ENCODE results near the gene SMIM30. TPM values are rescaled to one million over a fixed set of nuclear protein-coding genes. Genes with fewer than 3 reads are reported as not detected.
"Not testable (repeated sequence)": the region's sequence is repeated elsewhere in the genome, so short reads cannot be mapped to it uniquely, and the experiment has no call there.

SMIM30 gene, protein sequence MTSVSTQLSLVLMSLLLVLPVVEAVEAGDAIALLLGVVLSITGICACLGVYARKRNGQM
- total RNA-seq (2014; rRNA removed; shearing (Covaris generic)) = 80.4 and 96.3 TPM in 2 replicates

DNA sequence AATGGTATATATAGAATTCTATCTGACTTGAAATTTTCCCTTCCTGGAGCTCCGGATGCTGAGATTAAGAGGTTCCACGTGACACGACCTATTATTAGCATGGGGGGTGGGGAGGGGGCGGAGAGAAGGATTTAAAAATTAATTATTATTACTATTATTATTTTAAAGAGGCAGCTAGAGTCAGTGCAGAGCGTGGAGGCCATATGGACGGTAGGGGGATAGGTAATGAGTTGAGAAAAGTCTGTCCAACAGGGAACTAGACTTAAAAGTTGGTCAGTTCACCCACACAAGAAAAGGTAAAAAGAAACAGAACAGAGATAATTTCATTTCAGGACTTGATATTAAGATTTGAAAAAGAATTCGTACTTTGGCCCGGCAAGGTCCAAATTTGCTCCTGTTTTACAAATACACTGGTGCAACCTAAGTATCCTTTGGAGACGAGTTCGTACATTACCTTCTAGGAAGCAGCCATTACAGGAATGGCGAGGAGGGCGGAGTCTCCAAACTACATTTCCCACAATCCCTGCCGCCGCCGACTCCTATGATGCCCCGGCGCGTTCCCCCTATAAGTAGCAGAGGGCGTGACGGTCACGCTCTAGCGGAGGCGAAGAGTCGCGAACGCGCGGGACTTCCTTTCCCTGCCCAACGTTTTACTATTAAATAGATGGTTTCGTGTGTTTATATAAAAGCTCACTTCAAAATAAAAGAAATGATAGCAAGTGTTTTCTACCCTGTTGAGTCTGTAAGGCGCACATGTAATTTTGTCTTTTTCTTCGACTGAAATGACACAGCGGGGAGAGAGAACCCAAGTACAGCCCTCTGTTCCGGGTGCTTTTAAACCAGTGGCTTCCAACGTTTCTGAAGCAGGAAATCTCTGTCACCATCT lies at the start of gene SMIM30:
Gene SMIM30, minus strand, starts transcription at position 481 of the 886 bp plus-strand sequence. CDS start 976 bp downstream, outside the sequence.
- peak; percentile 96 for DNase-seq (ENCODE audit: low read depth)

DNA sequence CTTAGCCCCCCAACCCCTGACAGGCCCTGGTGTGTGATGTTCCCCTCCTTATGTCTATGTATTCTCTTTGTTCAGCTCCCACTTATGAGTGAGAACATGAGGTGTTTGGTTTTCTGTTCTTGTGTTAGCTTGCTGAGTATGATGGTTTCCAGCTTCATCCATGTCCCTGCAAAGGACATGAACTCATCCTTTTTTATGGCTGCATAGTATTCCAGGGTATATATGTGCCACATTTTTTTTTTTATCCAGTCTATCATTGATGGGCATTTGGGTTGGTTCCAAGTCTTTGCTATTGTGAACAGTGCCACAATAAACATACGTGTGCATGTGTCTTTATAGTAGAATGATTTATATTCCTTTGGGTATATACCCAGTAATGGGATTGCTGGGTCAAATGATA lies 47.8 kb upstream of the SMIM30 start:
- not testable (repeated sequence) for DNase-seq (ENCODE audit: low read depth)

DNA sequence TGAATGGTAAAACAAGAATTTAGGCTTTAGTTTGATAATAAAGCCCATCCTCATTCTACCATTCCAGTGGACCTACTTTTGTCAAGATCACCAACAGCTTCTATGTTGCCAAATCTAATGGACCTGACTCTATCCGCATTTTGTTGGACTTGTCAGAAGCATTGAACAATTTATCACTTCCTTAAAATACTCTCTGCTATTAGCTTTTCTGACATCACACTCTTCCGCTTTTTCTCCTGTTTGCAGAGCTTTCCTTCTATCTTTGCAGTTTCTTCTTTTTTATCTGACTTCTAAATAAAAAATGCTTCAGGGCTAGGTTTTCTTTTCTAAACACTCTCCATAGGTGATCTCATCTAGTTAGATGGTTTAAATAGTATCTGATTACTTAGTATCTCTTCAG lies 42.7 kb upstream of the SMIM30 start:
- no peak for DNase-seq (ENCODE audit: low read depth)

DNA sequence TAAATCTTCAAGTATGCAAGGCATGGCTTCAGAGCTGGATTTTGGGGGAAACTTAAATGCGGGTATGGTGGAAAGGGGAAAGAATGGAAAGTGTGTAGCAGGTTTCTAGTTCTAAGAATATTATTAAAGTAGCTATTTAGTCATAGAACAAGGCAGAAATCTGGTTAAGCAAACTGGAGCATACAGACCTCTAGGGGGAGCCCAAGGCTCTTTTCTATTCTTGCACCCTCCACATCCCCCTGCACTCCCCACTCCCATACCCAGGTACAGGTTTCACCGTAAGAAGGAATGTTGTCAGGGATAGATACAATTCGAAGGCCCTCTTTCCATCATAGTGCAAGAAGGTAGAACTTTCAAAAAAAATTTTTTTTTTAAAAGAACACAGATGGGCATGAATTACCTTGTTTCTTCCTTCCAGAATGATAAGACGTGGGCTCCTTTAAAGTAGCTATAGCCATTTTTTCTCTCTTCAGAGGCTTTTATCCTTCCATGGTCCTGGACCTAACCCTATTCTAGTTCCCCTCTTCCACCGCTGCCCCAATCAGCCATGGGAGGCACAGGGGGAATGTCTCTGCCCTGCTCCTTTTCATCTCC lies 41.5 kb upstream of the SMIM30 start:
- DNase-seq (ENCODE audit: low read depth) = no peak

DNA sequence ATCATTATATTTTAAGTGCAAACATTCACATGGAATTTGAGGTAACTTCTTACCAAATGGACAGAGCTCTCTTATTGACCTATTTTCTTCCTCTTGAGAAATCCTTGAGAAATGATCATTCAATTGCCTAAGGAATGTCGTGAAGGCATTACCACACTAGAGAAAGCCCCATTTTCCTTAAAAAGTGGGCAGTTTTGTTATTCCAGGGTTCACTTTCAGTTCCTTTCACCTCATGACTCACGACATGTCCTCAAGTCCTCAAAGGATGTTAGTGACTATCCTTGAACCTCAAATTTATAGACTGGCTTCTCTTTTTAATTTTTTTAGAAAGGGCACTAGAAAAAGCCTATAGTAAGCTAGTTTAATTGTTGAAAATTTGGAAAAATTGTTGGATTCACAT lies 40.4 kb upstream of the SMIM30 start:
- DNase-seq (ENCODE audit: low read depth) = no peak

DNA sequence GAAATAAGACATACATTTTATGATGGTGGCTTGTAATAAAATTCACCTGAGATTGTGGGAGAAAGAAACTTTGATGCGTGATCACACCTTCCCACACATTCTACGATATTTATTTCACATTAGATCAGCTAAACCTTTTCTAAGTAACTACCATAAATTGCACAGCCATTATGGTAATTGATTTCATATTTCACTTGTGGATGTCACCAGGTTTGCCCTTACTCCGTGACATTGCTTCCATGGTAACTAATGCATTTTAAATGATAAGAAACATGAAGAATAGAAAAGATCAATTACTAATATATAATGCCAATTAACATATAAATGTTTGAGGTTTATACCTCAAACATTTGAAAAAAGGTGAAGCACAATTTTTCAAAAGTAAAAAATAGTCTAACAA lies 35.8 kb upstream of the SMIM30 start:
- no peak for DNase-seq (ENCODE audit: low read depth)

DNA sequence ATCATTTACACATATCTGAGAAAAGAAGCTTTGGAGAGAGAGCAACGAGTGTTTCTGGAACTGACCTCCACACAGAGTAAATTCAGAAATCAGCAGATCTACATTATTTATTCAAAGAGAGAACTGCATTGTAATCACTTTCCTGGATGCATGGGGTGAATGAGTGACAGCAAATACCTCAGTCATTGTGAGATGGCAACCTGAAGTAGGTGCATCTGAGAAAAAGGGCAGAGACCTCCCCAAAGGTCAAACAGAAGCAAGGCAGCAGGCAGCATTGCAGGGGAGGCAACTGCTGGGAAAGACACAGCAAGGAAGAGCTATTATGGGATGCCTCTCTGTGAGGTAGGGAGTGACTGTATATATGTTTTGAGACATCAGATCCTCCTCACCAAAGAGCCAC lies 26.5 kb upstream of the SMIM30 start:
- DNase-seq (ENCODE audit: low read depth) = no peak

DNA sequence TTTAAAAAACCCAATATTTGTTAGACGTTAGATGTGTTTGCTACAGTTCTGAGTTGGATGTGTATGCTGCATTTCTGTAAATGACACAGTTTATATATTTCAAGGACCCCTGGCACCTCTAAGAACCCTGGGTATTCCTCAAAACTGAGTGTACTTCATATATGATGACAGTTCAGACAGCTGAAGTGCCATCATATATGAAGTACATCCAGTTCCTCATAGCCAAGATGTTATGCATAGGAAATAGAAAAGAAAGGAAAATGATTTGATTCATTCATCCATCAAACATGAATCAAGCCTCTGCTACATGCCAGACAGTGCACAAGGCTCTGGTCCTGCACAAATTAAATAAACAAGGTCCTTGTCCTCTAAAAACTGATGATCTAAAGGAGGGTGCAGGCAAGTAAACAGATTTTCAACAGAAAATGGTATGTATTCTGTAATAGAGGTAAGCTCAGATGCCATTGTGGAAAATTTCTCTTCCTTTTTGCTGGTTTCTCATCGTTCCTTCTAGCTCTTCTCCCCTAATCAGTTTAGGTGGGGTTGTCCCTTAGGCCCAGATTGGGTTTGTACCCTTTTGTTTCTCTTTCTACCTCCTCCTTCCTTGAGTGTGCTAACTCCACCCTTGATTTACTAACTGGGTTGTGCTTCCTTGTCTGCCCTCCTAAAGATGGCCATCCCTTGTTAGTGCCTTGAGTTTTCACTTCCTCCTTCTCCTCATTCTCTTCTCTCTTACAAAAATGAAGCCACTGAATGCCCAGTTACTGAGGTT lies 25.3 kb upstream of the SMIM30 start:
- no peak for DNase-seq (ENCODE audit: low read depth)

DNA sequence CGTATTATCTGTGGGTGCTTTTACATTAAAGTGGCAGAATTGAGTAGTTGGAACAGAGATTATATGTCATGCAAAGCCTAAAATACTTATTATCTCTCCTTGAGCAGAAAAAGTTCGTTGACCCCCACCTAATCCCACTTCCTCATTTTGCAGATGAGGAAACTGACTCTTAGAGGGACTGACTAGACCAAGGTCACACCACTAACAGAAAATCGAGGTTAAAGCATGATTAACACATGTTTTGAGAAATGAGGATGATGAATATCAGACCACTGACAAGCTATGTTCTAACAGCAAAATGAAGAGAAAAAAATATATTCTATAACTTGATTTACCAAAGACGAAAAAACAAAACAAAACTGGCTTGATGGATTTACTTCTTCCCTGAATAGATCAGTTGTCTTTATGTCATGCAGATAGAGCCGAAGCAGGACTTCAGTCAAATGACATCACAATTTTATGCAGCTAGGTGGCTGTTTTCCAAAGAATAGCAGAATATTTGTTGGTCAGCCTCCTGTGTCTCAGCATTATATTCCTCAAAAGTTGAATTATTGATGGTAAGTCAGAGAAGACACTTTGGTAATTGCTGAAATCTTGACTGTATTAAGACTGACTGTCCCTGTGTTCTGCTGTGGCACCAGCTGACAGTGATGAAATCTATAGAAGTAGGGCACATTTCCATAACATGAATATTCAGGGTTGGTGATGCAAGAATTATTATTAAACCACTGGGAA lies 24.2 kb upstream of the SMIM30 start:
- DNase-seq (ENCODE audit: low read depth) = no peak

DNA sequence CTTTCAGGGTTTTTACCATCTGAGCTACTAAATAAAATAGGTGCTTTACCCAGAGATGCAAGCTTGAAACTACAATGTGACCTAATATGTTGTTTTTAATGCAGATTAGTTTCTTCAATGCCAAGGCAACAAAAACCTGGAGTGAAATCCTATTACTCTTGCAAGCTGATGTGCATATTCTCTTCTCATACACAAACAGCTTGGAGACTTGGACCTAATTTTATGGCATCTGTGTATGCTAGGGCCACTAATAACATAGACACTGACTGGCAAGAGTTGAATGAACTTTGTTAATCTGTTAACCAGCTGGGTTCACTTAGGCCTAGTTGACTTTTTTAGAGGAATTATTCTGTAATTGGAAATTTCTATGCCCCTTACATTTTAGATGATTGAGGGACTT lies 23.4 kb upstream of the SMIM30 start:
- no peak for DNase-seq (ENCODE audit: low read depth)

DNA sequence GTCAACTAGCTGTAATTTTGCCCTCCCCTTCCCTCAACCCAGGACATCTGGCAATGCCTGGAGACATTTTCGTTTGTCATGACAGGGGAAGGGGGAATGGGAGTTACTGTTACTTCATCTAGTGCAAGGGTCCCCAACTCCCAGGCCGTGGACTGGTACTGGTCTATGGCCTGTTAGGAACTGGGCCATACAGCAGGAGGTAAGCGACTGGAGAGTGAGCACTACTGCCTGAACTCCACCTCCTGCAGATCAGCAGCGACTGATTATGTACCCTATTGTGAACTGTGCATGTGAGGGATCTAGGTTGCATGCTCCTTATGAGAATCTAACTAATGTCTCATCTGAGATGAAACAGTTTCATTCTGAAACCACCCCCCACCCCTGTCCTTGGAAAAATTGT lies 22.6 kb upstream of the SMIM30 start:
- DNase-seq (ENCODE audit: low read depth) = no peak

DNA sequence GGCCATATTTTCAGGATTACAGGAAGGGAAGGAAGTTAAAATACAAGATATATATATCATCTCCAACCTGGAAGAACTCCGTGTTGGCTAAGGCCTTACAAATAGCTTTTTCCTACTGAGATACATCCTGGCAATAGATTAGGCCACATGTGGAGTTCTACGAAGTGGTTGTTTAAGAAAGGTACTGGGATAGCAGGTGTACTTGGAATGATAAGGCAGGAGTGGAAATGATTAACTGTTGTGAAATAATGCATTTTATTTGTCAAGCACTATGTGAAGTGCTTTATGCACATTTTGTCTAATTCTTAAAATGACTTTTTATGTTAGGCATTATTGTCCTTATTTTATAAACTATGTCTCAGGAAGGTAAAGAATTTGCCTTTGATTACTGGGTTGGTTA lies 18.9 kb upstream of the SMIM30 start:
- DNase-seq (ENCODE audit: low read depth) = no peak

DNA sequence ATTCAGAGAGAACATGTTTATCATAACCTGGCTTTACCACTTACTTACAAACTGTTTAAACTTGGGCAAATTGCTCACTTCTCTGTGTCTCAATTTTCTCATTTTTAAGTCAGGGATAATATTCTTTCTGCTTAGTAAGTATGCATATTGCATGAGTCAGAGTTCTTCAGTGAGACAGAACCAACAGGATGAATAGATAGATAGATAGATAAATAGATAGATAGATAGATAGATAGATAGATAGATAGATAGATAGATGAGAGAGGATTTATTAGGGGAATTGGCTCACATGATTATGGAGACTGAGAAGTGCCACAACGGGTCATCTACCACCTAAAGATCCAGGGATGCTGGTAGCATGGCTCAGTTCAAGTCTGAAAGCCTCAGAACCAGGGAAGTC lies 15.7 kb upstream of the SMIM30 start:
- DNase-seq (ENCODE audit: low read depth) = no peak

DNA sequence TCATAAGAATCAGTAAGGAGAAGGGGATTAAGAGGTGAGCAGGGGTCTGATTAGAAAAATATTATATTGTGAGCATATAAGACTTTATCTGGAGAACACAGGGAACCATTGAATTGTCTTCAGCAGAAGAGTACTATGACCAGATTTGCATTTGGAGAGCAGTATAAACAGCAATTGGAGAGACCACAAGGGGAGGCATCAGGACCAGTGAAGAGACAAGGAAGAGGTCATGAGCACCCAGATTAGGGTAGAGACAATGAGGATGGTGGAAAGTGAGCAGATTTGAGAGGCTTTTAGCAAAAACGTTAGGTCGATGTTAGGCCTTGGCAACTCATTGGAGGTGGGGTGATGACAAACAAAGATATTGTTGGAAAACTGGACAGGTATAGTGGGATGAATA lies 13.0 kb upstream of the SMIM30 start:
- no peak for DNase-seq (ENCODE audit: low read depth)

DNA sequence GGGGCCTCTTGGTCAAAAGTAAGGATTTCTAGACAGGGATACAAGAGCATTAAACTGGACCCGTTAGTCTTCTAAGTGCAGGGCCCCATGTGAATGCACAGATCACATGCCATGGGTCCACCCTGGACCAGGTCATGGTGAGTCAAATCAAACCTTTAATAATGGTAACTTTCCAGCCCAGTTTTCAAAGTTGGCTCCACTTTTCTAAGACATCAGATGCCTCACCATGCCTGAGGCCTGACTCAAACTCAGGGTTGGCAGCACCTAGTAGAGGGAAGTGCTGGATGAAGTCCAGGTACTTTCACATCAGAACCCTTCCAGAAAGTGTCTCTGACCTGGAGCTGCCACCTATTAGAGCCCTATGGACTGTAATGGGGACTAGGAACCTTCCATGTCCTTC lies 9.7 kb upstream of the SMIM30 start:
- no peak for DNase-seq (ENCODE audit: low read depth)

DNA sequence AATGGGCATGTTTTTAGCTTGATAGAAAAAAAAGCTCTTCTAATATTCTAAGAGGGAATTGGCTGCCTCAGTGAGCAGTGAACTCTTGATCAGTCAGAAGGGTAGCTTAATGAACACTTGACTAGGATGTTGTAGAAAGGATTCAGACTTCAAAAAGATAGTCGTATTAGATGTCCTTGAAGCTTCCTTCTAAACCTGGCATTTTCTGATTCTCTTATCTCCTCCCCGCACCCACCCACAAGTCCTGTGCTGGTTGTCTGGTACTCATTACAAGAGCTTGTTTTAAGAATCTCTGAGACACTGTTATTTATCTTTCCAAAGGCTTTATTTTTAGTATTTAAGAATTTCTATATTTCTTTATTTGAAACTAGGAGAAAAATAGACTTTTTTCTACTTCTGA lies 7.4 kb upstream of the SMIM30 start:
- no peak for DNase-seq (ENCODE audit: low read depth)

DNA sequence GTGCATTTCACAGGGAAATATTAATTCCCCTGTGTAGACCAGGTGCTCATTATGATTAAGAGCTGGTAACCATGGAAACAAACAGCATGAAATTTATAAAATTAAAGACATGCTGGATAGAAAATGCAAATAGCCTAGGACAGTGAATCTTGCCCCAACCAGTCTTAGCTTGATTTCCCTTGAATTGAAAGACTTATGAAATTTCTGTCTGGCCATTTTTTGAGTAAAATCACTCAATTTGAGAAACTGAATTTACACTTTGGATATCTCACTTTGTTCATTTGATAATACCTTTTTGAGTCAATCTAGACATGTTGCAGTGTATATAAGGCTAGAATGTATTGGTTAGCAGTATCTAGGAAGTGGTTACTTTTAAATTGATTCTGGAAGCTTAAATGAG lies 4.4 kb upstream of the SMIM30 start:
- DNase-seq (ENCODE audit: low read depth) = no peak

DNA sequence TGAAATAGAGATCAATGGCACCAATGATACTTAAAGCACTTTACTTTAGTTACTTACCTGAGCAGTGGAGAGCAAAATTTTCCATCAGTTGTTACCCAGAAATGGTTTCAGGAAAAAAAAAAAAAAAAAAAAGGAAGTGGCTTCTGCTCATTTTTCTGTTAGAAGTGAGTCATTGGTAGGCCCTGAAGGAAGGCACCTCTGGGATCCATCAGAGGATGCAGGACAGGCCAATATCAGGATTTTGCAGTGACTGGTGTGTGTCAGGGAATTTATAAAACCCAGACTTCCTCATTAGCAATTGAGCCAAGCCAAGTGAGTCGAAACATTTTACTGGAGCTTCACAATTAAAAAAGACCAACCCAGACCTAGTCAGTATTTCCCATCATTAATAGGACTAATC lies 2.3 kb upstream of the SMIM30 start:
- DNase-seq (ENCODE audit: low read depth) = no peak

DNA sequence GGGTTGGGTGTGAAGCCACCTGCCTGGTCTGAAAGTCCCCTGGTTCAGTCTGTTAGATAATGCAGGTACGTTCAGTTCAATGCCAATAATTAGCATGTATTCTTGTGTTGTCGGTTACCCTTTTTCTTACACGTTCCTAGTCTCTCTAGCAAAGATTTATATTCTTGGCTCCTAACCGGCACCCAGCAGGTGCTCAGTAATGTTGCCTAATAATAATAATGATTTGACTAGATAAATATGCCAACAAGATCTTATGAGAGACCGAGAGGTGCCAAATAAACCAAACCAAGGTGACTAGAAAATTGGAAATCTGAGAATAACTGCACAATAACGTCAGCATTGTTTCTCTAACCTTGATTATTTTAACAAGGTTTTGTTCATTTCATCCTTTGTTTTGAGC lies 1.1 kb upstream of the SMIM30 start:
- DNase-seq (ENCODE audit: low read depth) = no peak

DNA sequence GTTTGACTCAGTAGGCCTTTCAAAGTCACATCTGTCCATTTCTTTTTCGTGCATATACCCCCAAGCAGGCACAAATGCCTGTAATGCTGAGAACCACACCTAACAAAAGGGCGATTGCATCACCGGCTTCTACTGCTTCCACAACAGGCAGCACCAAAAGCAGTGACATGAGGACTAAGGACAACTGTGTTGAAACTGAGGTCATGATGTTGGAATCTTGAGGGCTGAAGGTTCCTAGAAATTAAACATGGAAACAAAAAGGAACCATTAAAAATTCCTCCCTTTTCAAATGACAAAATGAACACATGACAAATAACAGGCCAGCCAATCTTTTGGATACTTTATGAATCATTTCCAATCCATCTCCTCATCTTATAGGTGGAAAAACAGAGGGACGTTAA lies 980 bp downstream of the SMIM30 start:
- DNase-seq (ENCODE audit: low read depth) = not testable (repeated sequence)

DNA sequence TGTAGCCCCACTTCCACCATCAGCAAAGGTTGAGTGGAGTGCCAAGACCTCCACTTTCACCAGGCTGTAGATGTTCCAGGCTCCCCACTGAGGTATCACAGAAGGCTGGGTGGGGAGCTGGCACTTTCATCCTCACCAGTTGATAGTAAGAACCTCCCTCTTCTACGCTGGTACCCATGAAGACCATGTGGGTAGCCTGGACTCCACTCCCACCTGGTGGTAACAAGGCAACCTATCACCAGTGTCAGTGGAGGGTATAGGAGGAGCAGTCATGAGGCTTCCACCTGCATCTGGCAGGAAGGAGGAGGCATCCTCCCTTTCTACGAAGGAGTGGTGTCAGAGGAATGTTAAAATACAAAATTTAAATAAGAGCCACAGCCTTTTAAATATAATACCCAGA lies 4.4 kb downstream of the SMIM30 start:
- no peak for DNase-seq (ENCODE audit: low read depth)

DNA sequence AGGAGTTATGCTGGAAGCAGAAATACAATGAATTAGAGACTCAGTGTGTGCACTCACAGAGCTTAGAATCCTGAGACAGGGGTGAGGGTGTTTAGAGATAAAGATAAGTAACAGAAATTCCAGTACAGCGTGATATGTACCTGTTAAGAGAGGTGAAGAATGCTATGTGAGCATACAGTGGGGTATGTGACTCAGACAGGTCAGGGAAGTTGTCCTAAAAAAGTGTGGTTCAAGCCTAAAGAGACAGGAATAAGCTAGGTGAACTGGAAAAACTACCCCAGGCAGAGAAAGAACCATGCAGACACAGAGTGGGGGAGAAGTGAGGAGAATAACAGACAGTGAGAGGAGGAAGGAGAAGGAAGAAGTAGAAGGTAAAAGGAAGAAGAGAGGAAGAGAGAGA lies 8.6 kb downstream of the SMIM30 start:
- DNase-seq (ENCODE audit: low read depth) = no peak
